Duodenal mucosa (tissue), 2 donors: Measurements from ENCODE around the gene CA6.
"Not testable (repeated sequence)": the region's sequence is repeated elsewhere in the genome, so short reads cannot be mapped to it uniquely, and the experiment has no call there.

Experiments
- H3K27ac ChIP-seq: one replicate; pipeline ENCODE4 v1.7.0; 2013; ENCODE audit warnings: low read depth, low read length
- H3K27me3 ChIP-seq, 2 donors: one replicate each; pipeline ENCODE4 v1.7.0; 2013; ENCODE audit warnings: low read length in 2 of 2, control low read depth in 1 of 2; ENCODE audit not compliant: insufficient read depth in 2 of 2, control insufficient read depth in 1 of 2
- H3K36me3 ChIP-seq, 2 donors: one replicate each; pipeline ENCODE4 v1.7.0; 2013; ENCODE audit warnings: low read length in 2 of 2, control low read depth in 1 of 2; ENCODE audit not compliant: insufficient read depth in 2 of 2, control insufficient read depth in 1 of 2
- H3K4me1 ChIP-seq, 2 donors: one replicate each; pipeline ENCODE4 v1.7.0; 2013; ENCODE audit warnings: low read length in 2 of 2, control low read depth in 1 of 2; ENCODE audit not compliant: insufficient read depth in 2 of 2, control insufficient read depth in 1 of 2
- H3K4me3 ChIP-seq, 2 donors: one replicate each; pipeline ENCODE4 v1.7.0; 2013; ENCODE audit warnings: low read length in 2 of 2, low read depth in 1 of 2
- H3K9ac ChIP-seq, 2 donors: one replicate each; pipeline ENCODE4 v1.7.0; 2013; ENCODE audit warnings: low read length in 2 of 2, low read depth in 1 of 2
- H3K9me3 ChIP-seq, 2 donors: one replicate each; pipeline ENCODE4 v1.7.0; 2013; ENCODE audit warnings: low read length in 2 of 2, control low read depth in 1 of 2; ENCODE audit not compliant: control insufficient read depth in 1 of 2

CA6 gene

DNA sequence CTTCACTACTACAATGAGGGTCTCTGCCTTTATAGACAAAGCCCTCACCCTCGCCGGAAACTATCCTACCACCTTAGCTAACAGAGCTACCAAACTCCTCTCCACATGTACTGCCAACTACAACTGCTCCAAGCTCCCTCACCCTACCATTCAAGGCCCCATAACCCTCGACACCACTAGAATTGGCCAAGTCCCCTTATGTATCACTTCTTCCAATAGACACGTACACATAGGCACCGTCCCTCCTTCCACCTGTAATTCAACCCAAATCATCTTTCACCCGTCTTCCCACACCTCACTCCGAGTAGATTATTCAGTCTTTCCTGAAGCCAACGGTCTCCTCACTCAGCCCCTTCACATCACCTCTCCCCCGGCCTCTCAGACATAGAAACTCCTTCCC, 19.7 kb upstream of the CA6 start:
- H3K9ac ChIP-seq: no peak overlapping the region
- no peak overlapping the region for H3K4me3 ChIP-seq
- H3K9me3 ChIP-seq: no peaks in the 10 kb centered on the region
- peaks cover 0 to 5% of the 10 kb centered on the region in 2 donors for H3K27me3 ChIP-seq
- H3K27ac ChIP-seq: no peak overlapping the region
- H3K36me3 ChIP-seq: no peaks in the 10 kb centered on the region
- no peaks in the 10 kb centered on the region for H3K4me1 ChIP-seq

DNA sequence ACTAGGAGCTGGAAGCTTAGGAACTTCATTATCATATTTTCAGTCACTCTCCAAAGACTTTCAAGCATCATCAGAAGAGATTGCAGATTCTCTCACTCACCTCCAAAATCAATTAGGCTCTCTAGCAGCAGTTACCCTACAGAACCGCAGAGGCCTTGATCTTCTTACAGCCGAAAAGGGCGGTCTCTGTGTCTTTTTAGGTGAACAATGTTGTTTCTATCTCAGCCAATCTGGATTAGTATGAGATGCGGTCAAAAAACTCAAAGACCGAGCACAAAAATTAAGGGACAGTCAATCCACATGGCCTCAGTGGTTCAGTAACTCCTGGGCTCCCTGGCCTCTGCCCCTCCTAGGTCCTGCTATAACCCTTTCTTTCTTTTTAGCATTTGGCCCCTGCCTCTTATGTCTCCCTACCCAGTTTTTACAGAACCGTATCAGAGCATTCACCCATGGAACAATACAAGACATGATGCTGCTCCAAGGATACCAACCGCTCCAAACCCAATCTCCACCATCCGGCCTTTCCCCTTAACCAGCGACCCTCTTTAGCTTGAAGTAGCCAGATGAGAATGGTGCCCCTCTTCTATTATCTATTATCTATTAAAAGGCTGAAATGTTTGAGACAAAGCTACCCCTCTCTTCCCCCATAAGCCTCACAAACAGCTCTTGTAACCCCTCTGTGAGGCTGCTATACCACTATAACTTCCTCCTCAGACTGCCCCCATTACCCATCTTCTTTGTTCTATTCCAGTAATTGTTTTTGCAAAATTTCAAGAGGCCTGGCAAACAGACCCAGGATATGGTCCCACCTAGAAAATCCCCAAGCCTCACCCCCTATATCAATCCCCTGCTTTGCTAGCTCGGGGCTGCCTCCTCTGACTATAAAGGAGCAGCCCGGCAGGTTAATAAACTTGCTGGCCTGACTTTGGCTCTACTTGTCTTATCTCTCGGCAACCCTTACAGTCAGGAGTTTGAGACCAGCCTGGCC, 18.7 kb upstream of the CA6 start:
- peaks cover 0 to 5% of the 10 kb centered on the region in 2 donors for H3K27me3 ChIP-seq
- H3K4me3 ChIP-seq: no peak overlapping the region
- no peaks in the 10 kb centered on the region for H3K4me1 ChIP-seq
- H3K9ac ChIP-seq: no peak overlapping the region
- H3K36me3 ChIP-seq: no peaks in the 10 kb centered on the region
- H3K9me3 ChIP-seq: no peaks in the 10 kb centered on the region
- H3K27ac ChIP-seq: no peak overlapping the region

DNA sequence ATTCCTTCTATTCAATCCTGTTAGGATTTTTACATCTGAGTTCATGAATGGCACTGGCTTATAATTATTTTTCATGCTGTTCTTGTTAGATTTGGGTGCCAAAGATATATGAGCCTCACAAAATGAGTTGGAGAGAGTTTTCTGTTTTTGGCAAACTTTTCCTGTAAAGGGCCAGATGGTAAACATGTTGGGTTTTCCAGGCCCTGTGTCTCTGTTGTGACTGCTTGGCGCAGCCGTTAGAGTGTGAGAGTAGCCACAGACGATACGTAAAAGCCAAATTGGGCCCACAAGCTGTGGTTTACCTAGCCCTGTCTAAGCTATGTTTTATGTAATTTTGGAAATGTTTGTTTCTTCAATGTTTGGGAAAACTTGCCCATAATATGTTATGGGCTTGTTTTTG, 15.6 kb upstream of the CA6 start:
- no peaks in the 10 kb centered on the region for H3K4me1 ChIP-seq
- no peak overlapping the region for H3K4me3 ChIP-seq
- no peaks in the 10 kb centered on the region for H3K36me3 ChIP-seq
- H3K9ac ChIP-seq: no peak overlapping the region
- peaks cover 0 to 5% of the 10 kb centered on the region in 2 donors for H3K27me3 ChIP-seq
- H3K9me3 ChIP-seq: no peaks in the 10 kb centered on the region
- H3K27ac ChIP-seq: no peak overlapping the region

DNA sequence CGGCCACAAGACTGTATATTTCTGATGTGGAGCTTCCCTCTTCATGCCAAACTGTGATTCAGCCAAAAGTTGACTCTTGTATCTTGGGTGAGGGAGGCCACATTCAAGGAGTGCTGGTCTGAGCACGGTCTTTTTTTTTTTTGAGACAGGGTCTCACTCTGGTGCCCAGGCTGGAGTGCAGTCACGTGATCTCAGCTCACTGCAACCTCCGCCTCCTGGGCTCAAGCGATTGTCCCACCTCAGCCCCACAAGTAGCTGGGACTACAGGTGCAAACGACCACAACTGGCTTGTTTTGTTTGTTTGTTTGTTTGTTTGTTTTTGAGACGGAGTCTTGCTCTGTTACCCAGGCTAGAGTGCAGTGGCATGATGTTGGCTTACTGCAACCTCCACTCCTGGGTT, 8.6 kb upstream of the CA6 start:
- not testable (repeated sequence) for H3K4me3 ChIP-seq, H3K27ac ChIP-seq, H3K4me1 ChIP-seq, H3K9ac ChIP-seq, H3K36me3 ChIP-seq, H3K27me3 ChIP-seq, H3K9me3 ChIP-seq

DNA sequence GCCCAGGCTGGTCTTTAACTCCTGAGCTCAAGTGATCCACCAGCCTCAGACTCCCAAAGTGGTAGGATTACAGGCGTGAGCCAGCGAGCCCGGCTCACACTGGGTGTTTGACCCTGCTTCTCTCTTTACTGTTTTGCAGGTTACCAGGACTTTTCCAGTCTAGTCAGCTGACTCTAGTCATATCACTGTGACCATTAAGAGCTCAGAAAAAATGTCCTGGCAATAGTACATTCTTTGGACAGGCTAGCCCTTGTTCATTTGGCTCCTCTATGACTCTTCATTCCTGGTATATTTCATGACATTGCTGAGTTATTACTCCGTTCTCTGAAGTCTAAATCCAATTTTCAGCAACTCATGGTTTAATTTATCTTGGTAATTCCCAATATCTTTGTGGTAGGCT, 8.0 kb upstream of the CA6 start:
- Histone ChIP-seq H3K9me3 (no peaks in the 10 kb centered on the region), H3K4me1 (no peaks in the 10 kb centered on the region), H3K9ac (no peak overlapping the region), H3K27ac (no peak overlapping the region), H3K27me3 (no peaks in the 10 kb centered on the region), H3K36me3 (no peaks in the 10 kb centered on the region), H3K4me3 (no peak overlapping the region)

DNA sequence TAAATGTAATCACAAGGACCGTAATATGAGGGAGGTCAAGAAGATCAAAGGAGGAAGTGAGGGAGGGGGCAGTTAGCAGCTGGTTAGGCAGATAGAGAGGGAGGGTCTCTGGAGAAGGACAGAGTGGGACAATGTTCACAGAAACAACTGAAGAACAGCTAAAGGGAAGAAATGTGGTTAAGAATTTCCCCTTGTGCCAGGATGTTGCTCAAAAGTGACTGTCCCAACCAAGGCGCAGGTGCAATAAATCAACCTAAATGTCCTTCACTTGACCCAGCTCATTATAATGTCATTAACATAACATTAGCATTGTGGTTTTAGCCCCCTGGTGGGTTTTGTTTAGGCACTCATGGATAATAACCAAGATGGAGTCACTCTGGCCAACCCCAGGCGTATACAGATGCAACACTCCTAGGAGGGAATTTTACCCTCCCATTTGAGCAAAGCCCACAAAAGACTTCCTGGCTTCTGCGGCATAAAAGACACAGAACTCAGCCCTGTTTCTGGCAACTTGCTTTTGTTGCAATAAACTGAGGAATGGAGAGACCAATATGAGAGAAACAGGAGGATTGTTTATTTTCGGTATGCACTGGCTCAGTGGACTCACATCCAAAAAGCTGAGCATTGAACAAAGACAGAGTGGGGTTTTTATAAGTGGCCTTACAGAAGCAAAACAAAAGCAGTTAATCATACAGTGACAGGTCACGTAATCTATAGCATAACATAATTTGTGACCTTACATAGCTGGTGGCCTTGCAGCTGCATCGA, 7.3 kb upstream of the CA6 start:
- no peak overlapping the region for H3K9ac ChIP-seq
- no peaks in the 10 kb centered on the region for H3K9me3 ChIP-seq
- H3K27ac ChIP-seq: no peak overlapping the region
- no peaks in the 10 kb centered on the region for H3K4me1 ChIP-seq
- no peak overlapping the region for H3K4me3 ChIP-seq
- H3K27me3 ChIP-seq: no peaks in the 10 kb centered on the region
- no peaks in the 10 kb centered on the region for H3K36me3 ChIP-seq

DNA sequence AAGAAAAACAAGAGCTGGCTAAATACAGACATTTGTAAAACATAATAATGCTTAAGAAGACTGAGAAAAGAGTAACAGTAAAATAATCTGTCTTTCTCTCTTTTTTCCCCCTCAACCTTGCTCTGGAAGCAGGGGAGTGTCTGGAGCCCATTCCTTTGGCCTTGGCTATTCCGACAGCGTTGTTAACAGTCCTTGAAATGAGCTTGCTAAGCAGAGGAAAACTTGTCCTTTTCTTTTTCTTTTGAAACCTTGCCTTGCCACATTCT, 6.7 kb upstream of the CA6 start:
- no peaks in the 10 kb centered on the region for H3K36me3 ChIP-seq
- no peak overlapping the region for H3K27ac ChIP-seq
- H3K9me3 ChIP-seq: no peaks in the 10 kb centered on the region
- H3K9ac ChIP-seq: no peak overlapping the region
- H3K4me3 ChIP-seq: no peak overlapping the region
- H3K4me1 ChIP-seq: no peaks in the 10 kb centered on the region
- H3K27me3 ChIP-seq: no peaks in the 10 kb centered on the region

DNA sequence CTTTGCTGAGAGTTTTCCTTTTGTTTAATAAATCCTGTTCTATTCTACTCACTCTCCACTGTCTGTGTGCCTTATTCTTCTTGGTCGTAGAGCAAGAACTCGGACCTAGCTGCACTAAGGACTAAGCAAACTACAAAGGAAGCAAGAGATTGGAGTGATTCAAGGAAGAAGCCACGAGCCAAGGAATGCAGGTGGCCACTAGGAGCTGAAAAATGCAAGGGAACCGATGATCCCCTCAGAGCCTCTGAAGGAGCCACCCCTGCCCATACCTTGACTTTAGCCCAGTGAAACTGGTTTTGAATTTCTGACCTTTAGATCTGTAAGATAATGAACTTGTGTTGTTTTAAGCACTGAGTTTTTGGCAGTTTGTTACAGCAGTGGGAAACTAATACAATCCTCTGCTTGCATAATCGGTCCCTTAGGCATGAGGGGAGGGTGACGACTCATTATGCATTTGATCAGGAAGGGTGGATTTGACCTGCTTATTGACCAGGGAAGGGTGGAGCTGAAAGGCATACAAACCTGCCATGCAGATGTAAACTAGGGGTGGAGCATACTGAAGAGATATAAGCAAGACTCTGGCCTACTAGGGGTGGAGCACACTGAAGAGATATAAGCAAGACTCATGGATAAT, 6.2 kb upstream of the CA6 start:
- H3K9me3 ChIP-seq: no peaks in the 10 kb centered on the region
- no peak overlapping the region for H3K27ac ChIP-seq
- no peak overlapping the region for H3K4me3 ChIP-seq
- H3K4me1 ChIP-seq: no peaks in the 10 kb centered on the region
- no peaks in the 10 kb centered on the region for H3K36me3 ChIP-seq
- H3K9ac ChIP-seq: no peak overlapping the region
- no peaks in the 10 kb centered on the region for H3K27me3 ChIP-seq

DNA sequence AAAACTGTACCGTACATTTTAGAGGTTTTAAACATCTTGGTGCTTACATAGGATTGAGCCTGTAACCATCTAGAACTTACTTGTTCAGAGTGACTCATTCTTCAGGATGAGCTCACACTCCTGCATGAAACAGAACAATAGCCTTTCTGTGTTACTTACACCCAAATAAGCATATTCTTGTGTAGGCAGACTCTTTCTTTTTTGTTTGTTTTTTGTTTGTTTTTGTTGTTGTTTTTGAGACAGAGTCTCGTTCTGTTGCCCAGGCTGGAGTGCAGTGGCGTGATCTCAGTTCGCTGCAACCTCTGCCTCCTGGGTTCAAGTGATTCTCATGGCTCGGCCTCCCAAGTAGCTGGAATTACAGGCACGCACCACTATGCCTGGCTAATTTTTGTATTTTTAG, 3.8 kb upstream of the CA6 start:
- Histone ChIP-seq H3K9ac (no peak overlapping the region), H3K4me3 (no peak overlapping the region), H3K27ac (no peak overlapping the region), H3K4me1 (no peaks in the 10 kb centered on the region), H3K27me3 (no peaks in the 10 kb centered on the region), H3K9me3 (no peaks in the 10 kb centered on the region), H3K36me3 (no peaks in the 10 kb centered on the region)
